Retinal pigment epithelial cell (primary cell): ENCODE data around the gene UQCR11.

ENCODE experiments used
- DNase-seq: peaks from one replicate; pipeline ENCODE4 v3.0.0-alpha.2; 2010; ENCODE audit warnings: low read depth
- H3K4me3 ChIP-seq: 2 replicates; pipeline ENCODE4 v1.5.1; 2011; ENCODE audit warnings: mild to moderate bottlenecking, low read length, control low read depth, moderate library complexity
- TF ChIP-seq, protein P1 (sequence below): conservative IDR thresholded peaks from 2 replicates; pipeline ENCODE4 v1.5.1; 2011; ENCODE audit warnings: low read depth, low read length, control low read depth, inconsistent platforms

UQCR11 gene

DNA sequence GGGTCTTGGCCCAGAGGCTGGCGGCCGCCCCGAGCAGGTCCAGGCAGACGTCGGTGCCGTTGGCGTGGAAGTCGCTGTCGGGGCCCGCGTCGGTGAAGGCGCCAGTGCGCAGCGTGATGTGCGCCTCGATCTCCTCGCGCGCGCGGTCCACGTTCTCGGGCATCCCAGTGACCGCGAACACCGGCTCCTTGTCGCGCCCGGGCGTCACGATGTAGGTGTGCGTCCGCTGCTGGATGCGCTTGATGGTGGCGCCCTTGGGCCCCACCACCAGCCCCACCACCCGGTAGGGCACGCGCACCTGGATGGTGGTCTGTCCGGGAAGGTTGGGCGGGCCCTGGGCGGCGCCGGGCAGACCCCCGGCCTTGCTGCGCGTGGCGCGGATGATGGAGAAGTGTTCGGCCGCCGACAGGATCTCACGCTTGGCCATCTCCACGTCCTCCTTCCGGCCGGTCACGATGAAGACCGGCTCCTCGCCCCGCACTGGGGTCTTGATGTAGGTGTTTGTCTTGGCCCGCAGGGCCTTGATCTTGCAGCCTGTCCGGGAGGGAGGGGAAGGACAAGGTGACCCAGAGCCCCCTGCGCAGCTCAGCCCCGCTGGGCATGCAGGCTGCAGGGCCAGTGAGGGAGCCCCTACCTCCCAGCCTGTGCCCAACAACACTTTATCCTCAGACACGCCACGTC lies 48.7 kb downstream of the UQCR11 start:
- DNase-seq: no peak
- TF ChIP-seq, protein P1, sequence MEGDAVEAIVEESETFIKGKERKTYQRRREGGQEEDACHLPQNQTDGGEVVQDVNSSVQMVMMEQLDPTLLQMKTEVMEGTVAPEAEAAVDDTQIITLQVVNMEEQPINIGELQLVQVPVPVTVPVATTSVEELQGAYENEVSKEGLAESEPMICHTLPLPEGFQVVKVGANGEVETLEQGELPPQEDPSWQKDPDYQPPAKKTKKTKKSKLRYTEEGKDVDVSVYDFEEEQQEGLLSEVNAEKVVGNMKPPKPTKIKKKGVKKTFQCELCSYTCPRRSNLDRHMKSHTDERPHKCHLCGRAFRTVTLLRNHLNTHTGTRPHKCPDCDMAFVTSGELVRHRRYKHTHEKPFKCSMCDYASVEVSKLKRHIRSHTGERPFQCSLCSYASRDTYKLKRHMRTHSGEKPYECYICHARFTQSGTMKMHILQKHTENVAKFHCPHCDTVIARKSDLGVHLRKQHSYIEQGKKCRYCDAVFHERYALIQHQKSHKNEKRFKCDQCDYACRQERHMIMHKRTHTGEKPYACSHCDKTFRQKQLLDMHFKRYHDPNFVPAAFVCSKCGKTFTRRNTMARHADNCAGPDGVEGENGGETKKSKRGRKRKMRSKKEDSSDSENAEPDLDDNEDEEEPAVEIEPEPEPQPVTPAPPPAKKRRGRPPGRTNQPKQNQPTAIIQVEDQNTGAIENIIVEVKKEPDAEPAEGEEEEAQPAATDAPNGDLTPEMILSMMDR: no peak
- H3K4me3 ChIP-seq: no peak overlapping the region

DNA sequence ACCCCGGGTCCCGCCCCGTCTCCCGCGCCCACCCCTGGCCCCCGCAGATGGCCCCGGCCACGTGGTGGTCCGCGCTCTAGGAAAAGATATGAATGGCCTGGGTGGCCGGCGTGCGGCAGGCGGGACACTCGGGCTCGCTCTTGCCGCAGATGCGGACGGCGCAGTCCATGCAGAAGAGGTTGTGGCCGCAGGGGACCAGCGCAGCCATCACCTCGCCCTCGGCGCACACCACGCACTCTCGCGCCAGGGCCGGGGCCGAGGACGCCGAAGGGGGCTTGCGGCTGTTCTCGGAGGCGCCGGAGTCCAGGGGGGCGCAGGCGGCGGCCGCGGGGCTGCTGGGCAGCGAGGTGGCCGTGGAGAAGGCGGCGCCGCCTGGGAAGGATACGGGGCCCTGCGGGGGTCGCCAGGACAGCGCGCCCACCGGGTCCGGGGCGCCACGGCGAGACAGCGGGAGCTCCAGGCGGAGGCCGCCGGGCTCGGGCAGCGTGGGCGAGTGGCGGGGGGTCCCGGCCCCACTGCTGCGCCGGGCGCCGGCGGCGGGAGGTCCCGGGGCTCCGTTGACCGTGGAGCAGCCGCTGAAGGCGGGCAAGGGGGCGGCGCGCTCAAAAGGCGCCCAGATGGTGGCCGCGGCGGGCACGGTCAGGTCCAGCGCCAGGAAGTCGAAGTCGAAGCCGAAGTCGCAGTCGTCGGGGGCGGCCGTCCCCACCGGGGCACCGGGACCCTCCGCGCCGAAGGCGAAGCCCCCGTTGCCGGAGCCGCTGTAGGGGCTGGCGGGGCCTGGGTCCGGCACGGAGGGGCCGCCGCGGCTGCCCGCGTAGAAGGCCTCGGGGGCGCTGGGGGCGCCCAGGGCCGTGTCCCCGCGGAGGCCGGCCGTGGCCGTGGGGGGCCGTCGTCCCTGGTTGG lies 49.5 kb downstream of the UQCR11 start:
- TF ChIP-seq, protein P1: no peak
- no peak for DNase-seq
- H3K4me3 ChIP-seq: no peak overlapping the region

DNA sequence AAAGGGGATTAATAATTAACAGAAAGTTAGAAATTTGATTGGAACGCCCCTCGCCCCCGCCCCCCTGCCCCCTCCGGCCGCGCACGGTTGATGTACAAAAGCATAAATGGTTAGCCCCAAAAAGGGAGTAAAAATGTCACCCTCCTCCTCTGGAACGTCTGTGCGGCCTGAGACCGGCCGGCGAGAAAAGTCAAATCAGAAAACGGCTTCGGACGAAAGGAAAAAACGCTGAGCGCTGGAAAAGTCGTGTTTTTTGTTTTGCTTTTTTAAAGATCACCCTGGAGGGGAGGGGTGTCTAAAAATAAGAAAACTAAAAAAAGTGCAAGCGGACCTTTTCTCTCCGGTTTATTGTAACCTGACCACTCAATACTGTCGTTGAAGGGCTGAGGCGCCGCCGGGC lies 50.3 kb downstream of the UQCR11 start:
- DNase-seq: no peak
- no peak overlapping the region for H3K4me3 ChIP-seq
- TF ChIP-seq, protein P1: no peak

DNA sequence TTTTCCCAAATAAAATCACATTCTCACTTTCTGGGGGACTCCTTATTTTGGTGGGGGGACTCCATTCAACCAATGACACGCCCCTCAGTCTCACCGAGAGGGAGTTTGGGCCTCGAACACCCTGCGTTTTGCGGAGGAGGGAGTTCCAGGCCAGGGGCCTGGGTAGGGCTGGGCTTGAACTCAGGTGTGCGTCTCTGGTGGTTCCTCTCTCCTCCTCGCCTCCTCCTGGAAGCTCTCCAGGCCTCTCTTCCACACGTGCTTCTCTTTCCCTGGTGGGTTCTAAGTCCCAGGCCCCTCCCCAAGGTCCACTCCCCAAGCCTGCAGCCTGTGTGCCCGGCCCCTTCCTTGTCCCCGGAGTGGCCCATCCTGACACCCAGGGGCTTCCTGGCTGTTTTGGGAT lies 51.8 kb downstream of the UQCR11 start:
- TF ChIP-seq, protein P1: no peak
- DNase-seq: no peak
- H3K4me3 ChIP-seq: no peak overlapping the region

DNA sequence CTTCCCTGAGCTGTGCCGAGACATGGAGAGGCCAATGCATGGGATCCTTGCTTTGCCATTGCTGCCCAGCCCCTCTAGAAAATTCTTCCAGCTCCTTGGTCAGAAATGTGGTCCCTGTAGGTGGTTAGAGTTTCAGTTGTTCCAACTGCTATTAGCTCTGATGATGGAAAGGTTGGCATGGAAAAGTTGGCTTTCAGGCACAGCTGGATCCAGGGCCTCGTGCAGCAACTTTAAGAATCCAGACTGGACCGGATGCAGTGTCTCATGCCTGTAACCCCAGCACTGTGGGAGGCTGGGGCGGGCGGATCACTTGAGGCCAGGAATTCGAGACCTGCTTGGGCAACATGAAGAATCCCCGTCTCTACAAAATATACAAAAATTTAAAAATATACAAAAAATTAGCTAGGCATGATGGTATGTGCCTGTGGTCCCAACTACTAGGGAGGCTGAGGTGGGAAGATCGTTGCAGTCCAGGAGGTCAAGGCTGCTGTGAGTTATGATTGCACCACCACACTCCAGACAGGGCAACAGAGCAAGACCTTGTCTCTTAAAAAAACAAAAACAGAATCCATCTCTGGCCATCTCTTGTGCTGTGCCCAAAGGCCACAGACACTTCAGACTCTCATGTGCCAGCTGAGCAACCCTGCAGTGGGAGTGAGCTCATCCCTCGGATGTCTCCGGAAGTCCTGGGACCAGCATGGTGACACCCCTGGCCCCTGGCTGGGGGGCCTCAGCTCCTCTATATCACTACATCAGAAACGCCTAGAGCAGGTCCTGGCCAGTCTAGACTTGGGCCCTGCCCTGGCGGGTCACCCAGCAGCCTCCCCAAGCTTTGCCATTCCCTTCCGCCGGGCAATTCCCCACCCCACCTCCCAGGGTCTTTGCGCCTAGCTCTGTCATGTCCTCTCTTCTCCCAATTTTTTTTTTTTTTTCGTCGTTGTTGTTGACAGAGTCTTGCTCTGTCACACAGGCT lies 53.9 kb downstream of the UQCR11 start:
- DNase-seq: no peak
- H3K4me3 ChIP-seq: no peak overlapping the region
- TF ChIP-seq, protein P1: no peak

DNA sequence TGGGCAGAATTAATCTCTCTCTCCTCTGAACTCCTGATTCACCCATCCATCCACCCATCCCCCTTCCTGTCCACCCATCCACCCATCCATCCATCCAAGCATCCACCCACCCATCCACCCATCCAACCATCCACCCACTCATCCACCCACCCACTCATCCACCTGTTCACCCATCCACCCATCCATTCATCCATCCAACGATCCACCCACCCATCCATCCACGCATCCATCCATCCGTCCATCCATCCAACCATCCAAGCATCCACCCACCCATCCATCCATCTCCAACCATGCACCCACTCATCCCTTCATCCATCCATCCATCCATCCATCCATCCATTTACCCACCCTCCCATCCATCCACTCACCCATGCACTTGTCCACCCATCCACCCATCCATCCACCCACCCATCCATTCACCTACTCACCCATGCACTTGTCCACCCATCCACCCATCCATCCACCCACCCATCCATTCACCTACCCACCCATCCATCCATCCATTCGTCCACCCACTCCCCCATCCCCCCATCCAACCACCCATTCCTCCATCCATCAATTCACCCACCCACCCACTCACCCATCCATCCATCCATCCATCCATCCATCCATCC lies 55.8 kb downstream of the UQCR11 start:
- DNase-seq: no peak
- H3K4me3 ChIP-seq: no peak overlapping the region
- TF ChIP-seq, protein P1: no peak
